RWPE2 (cell line): Measurements from ENCODE around the gene TEX44.
A peak's percentile ranks its signal among the peaks of the same experiment; 100 is the strongest.

ENCODE experiments used
- ATAC-seq: fragments of 200-7000 bp; cut with Tn5 transposase; 3 replicates; pipeline ENCODE4 v1.9.1; 2021; ENCODE audit warnings: low read depth
- DNase-seq: peaks from one replicate; pipeline ENCODE4 v3.0.0-alpha.2; 2020; ENCODE audit warnings: low spot score
- H3K27ac ChIP-seq: fragments of 450-650 bp; 2 replicates; pipeline ENCODE4 v1.5.1; 2017; ENCODE audit warnings: mild to moderate bottlenecking; ENCODE audit not compliant: poor library complexity, severe bottlenecking
- H3K27me3 ChIP-seq: fragments of 250-450 bp; sonication (Bioruptor Pico); 2 replicates; pipeline ENCODE4 v1.5.1; 2021; ENCODE audit warnings: mild to moderate bottlenecking, moderate library complexity; ENCODE audit not compliant: insufficient read depth, poor library complexity, severe bottlenecking
- H3K36me3 ChIP-seq: fragments of 250-450 bp; sonication (Bioruptor Pico); 2 replicates; pipeline ENCODE4 v1.5.1; 2020; ENCODE audit warnings: low read depth, mild to moderate bottlenecking, moderate library complexity
- H3K4me1 ChIP-seq: fragments of 250-450 bp; sonication (Bioruptor Pico); 2 replicates; pipeline ENCODE4 v1.5.1; 2021; ENCODE audit warnings: mild to moderate bottlenecking, moderate library complexity; ENCODE audit not compliant: insufficient read depth, poor library complexity, severe bottlenecking
- H3K4me3 ChIP-seq: fragments of 250-450 bp; sonication (Bioruptor Pico); 2 replicates; pipeline ENCODE4 v1.5.1; 2021; ENCODE audit warnings: mild to moderate bottlenecking, moderate library complexity; ENCODE audit not compliant: severe bottlenecking
- H3K9me3 ChIP-seq: fragments of 250-450 bp; sonication (Bioruptor Pico); 2 replicates; pipeline ENCODE4 v1.5.1; 2021; ENCODE audit warnings: mild to moderate bottlenecking, moderate library complexity; ENCODE audit not compliant: severe bottlenecking
- CTCF ChIP-seq: fragments of 450-650 bp; IDR thresholded peaks from one replicate; pipeline ENCODE4 v1.5.1; 2017; ENCODE audit warnings: mild to moderate bottlenecking, moderate library complexity; ENCODE audit not compliant: poor library complexity, severe bottlenecking

TEX44 gene

DNA sequence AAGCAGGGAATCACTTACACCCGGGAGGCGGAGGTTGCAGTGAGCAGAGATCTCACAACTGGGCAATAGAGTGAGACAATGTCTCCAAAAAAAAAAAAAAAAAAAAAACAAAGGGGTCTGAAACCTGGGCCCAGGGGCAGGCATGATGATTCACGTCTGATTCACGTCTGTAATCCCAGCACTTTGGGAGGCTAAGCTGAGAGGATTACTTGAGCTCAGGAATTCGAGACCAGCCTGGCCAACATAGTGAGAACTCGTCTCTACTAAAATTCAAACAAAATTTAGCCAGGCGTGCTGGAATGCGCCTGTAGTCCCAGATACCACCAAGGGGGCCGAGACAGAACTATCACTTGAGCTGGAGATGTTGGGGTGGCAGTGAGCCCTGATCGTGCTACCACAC is 30.3 kb downstream of the TEX44 start:
- Histone ChIP-seq H3K4me1 (peaks cover 9% of the 10 kb centered on the region), H3K9me3 (no peaks in the 10 kb centered on the region), H3K27ac (no peak overlapping the region), H3K4me3 (no peak overlapping the region), H3K27me3 (no peaks in the 10 kb centered on the region), H3K36me3 (no peaks in the 10 kb centered on the region)
- DNase-seq: no peak
- ATAC-seq: no peak
- TF ChIP-seq CTCF: no peak

DNA sequence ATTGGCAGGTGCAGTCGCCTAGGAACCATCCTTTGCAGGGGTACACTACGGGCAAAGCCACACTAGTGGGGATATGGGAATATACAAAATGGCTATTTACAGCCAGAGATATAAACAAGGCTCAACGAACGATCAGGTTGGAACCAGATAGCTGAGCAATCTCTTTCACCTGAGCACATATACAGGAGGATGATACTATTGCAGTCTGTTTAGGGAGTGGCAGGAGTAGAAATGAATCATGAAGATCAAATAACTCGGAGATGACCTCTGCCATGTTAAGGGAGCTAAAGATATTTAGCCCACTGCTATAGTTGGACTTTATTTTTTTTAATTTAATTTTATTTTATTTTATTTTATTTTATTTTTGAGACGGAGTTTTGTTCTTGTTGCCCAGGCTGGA is 33.8 kb downstream of the TEX44 start:
- Histone ChIP-seq H3K36me3 (no peaks in the 10 kb centered on the region), H3K4me1 (no peaks in the 10 kb centered on the region), H3K27ac (no peak overlapping the region), H3K4me3 (no peak overlapping the region), H3K9me3 (no peaks in the 10 kb centered on the region), H3K27me3 (no peaks in the 10 kb centered on the region)
- ATAC-seq (peak; percentile 66), DNase-seq (no peak)
- no peak for TF ChIP-seq CTCF

DNA sequence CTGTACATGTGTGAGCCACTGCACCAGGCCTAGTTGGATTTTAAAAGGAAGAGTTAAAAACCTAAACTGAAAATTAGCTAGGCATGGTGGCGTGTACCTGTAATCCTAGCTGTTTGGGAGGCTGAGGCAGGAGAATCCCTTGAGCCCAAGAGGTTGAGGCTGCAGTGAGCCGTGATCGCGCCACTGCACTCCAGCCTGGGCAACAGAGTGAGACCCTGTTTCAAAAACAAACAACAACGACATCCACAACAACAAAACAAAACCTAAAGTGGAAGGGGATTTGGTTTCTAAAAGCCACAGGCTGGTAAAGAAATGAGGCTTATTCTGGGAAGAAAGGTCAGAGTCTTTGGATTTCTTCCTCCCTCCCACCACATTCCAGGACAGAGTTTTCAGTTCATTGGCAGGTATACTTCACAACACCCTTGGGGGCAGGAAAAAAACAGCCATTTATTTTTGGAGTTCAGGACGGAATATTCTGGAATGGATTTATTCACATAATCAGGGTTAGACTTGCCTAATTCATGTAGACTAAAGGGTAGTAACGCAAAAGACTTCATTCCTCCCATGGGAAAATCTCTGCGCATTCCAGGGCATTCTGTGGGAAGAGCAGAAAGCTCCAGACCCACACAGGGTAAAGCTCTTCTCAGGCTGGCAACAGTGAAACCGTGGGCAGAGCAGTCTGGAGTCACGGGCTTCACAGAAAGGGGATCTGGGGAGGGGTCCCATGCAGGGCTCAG is 34.9 kb downstream of the TEX44 start:
- no peak for TF ChIP-seq CTCF
- Histone ChIP-seq H3K27ac (no peak overlapping the region), H3K9me3 (no peaks in the 10 kb centered on the region), H3K36me3 (no peaks in the 10 kb centered on the region), H3K4me1 (no peaks in the 10 kb centered on the region), H3K27me3 (no peaks in the 10 kb centered on the region), H3K4me3 (no peak overlapping the region)
- DNase-seq (no peak), ATAC-seq (no peak)

DNA sequence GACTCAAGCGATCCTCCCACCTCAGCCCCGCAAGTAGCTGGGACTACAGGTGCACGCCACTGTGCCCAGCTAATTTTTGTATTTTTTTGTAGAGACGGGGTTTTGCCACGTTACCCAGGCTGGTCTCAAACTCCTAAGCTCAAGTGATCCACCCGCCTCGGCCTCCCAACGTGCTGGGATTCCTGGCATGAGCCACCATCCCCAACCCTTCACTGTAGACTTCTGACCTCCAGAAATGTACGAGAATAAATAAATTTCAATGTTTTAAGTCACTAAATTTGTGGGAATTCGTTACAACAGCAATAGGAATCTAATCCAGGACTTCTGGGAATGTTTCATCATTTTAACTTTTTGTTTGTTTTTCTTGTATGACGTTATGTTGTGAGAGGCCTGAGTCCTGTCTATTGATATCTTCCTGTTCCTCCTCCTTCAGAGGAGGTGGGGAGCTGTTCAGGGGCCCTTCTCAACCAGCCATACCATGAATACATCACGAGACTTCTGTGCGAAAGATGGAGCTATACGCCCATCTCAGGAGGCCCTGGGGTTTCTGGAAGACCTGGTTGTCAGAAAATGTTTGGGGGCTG is 40.0 kb downstream of the TEX44 start:
- H3K27ac ChIP-seq: no peak overlapping the region

More for the DNA sequence above, 40.0 kb downstream of the TEX44 start:
- TF ChIP-seq CTCF: no peak
- Histone ChIP-seq H3K36me3 (no peaks in the 10 kb centered on the region), H3K9me3 (no peaks in the 10 kb centered on the region), H3K27me3 (no peaks in the 10 kb centered on the region), H3K4me3 (no peak overlapping the region), H3K4me1 (no peaks in the 10 kb centered on the region)
- ATAC-seq (no peak), DNase-seq (no peak)
